Measurements from ENCODE around the gene ANK3. TPM values are rescaled to one million over a fixed set of nuclear protein-coding genes. Genes with fewer than 3 reads are reported as not detected.

ANK3 gene
- total and polyA plus RNA-seq, 2 donors (not counting 3 experiments of a cell fraction or from before 2014, with no cell fraction given), result 0.88 to 8.5 TPM

- DNase-seq (ENCODE audit: low read depth, low spot score), result peak; percentile 39
- no peaks in the 10 kb centered on the region for H3K9me3 ChIP-seq (replicated peaks; ENCODE audit: control insufficient read depth, insufficient read depth, low read length)
- no peak overlapping the region for H3K9ac ChIP-seq (replicated peaks; ENCODE audit: extremely low read depth, insufficient read depth, low read length)
- no peak overlapping the region for H3K4me3 ChIP-seq (replicated peaks in 1 of 3; ENCODE audit: insufficient read depth in 1 of 3, low read depth in 1 of 3, low read length in 3 of 3)
- no peaks in the 10 kb centered on the region for H4K20me1 ChIP-seq (replicated peaks; ENCODE audit: control insufficient read depth, extremely low read depth, insufficient read depth, low read length)
- ChIA-PET CTCF (interaction anchor here (0.6 to 1.9 kb wide), 3 partner anchors 23 to 81 kb away, joined by 3 to 6 read pairs (median 3); no protein-coding TSS in a partner anchor), POLR2A (no interaction called here)
- intact Hi-C loops (cut with micrococcal nuclease), result no loop called here
- no peak overlapping the region for H3K4me2 ChIP-seq (ENCODE audit: insufficient read depth, low read length)
- no peaks in the 10 kb centered on the region for H3K36me3 ChIP-seq (ENCODE audit: control insufficient read depth in 2 of 2, extremely low read depth in 1 of 2, insufficient read depth in 2 of 2, low read length in 2 of 2)
- peak; percentile 79 for FAIRE-seq
- TF ChIP-seq MYC (IDR thresholded peaks at IDR 0.05; ENCODE audit: low read depth, low read length) (no peak), FOS (IDR thresholded peaks at IDR 0.05; ENCODE audit: borderline replicate concordance, insufficient read depth, low read length) (peak; percentile 70)
- H3K4me1 ChIP-seq (ENCODE audit: control insufficient read depth, extremely low read depth, insufficient read depth, low read length), result peaks cover 11% of the 10 kb centered on the region
- BruUV-seq (replicated peaks), result no TSS peak
- H3K79me2 ChIP-seq (ENCODE audit: control insufficient read depth, insufficient read depth, low read length), result no peaks in the 10 kb centered on the region
- H2AFZ ChIP-seq (ENCODE audit: low read depth, low read length), result peak overlapping the region; percentile 60
- H3K27me3 ChIP-seq (ENCODE audit: control insufficient read depth in 2 of 2, insufficient read depth in 2 of 2, low read length in 2 of 2), result no peaks in the 10 kb centered on the region
- no peaks in the 10 kb centered on the region for H3K9me1 ChIP-seq (replicated peaks; ENCODE audit: control insufficient read depth, extremely low read depth, insufficient read depth, low read length)
- dilution Hi-C loops (cut with MboI; ENCODE audit: extremely low pct_ligation_motif_present, low sequenced_read_pairs), result no loop called here
- H3K27ac ChIP-seq (ENCODE audit: insufficient read depth, low read depth, low read length), result no peak overlapping the region
Measured at GRCh38 chr10:60123172-60123571, 266.5 kb downstream of the ANK3 start.

DNA sequence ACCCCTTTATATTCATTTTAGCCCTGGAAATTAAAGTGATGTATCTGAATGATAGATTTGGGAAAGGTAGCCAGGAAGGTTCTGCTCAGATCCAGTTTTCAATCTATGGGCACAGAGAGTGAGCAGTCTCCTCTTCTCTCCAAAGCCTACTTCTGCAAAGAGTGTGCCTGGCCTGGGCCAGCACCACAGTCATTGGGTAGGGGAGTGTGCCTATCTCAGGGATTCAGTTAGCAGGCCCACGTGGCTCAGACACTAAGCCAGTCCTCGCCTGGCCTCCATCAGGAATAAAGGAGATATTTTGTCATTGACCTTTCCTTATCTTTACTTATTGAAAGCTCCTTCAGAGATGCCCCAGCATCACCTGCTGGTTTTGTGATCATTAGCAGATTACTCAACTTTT is 267.5 kb downstream of the ANK3 start:
- H3K4me1 ChIP-seq (ENCODE audit: control insufficient read depth, extremely low read depth, insufficient read depth, low read length), result peaks cover 11% of the 10 kb centered on the region
- CTCF ChIA-PET, result interaction anchor here (0.9 to 1.9 kb wide), 2 partner anchors 82 to 312 kb away, joined by 3 to 6 read pairs; no protein-coding TSS in a partner anchor
- no peaks in the 10 kb centered on the region for H3K79me2 ChIP-seq (ENCODE audit: control insufficient read depth, insufficient read depth, low read length)
- dilution Hi-C loops (cut with MboI; ENCODE audit: extremely low pct_ligation_motif_present, low sequenced_read_pairs), result no loop called here
- DNase-seq (ENCODE audit: low read depth, low spot score), result no peak
- H3K36me3 ChIP-seq (ENCODE audit: control insufficient read depth in 2 of 2, extremely low read depth in 1 of 2, insufficient read depth in 2 of 2, low read length in 2 of 2), result no peaks in the 10 kb centered on the region
- H4K20me1 ChIP-seq (replicated peaks; ENCODE audit: control insufficient read depth, extremely low read depth, insufficient read depth, low read length), result no peaks in the 10 kb centered on the region
- intact Hi-C loops (cut with micrococcal nuclease), result no loop called here
- no peak for TF ChIP-seq POLR2A (IDR thresholded peaks at IDR 0.05; ENCODE audit: low read depth, low read length)
- POLR2A ChIA-PET, result no interaction called here
- H3K9ac ChIP-seq (replicated peaks; ENCODE audit: extremely low read depth, insufficient read depth, low read length), result no peak overlapping the region
- BruUV-seq (replicated peaks), result no TSS peak
- no peaks in the 10 kb centered on the region for H3K9me1 ChIP-seq (replicated peaks; ENCODE audit: control insufficient read depth, extremely low read depth, insufficient read depth, low read length)
- H2AFZ ChIP-seq (ENCODE audit: low read depth, low read length), result no peak overlapping the region
- no peaks in the 10 kb centered on the region for H3K27me3 ChIP-seq (ENCODE audit: control insufficient read depth in 2 of 2, insufficient read depth in 2 of 2, low read length in 2 of 2)
- H3K4me2 ChIP-seq (ENCODE audit: insufficient read depth, low read length), result no peak overlapping the region
- no peak overlapping the region for H3K27ac ChIP-seq (ENCODE audit: insufficient read depth, low read depth, low read length)
- no peak for FAIRE-seq
- H3K4me3 ChIP-seq (replicated peaks in 1 of 3; ENCODE audit: insufficient read depth in 1 of 3, low read depth in 1 of 3, low read length in 3 of 3), result no peak overlapping the region
- no peaks in the 10 kb centered on the region for H3K9me3 ChIP-seq (replicated peaks; ENCODE audit: control insufficient read depth, insufficient read depth, low read length)
